WTC11 (cell line): Measurements from ENCODE around the gene ARHGAP6. TPM values are rescaled to one million over a fixed set of nuclear protein-coding genes. Genes with fewer than 3 reads are reported as not detected.

Experiments
- ATAC-seq: fragments of 200-7000 bp; cut with Tn5 transposase; 2 replicates; pipeline ENCODE4 v1.10.0; 2021; ENCODE audit warnings: mild to moderate bottlenecking, moderate library complexity
- CTCF ChIA-PET: fragments of 300-600 bp; sonication (Branson Sonifier 250); formaldehyde crosslinking; loops from one replicate; lab custom pipeline; 2021; ENCODE audit warnings: antibody characterized with exemption; lab: Charles Lee
- POLR2A ChIA-PET: fragments of 350-600 bp; sonication (Branson Sonifier 250); formaldehyde crosslinking; loops from one replicate; lab custom pipeline; 2021; ENCODE audit warnings: antibody characterized with exemption; lab: Charles Lee
- DNase-seq: peaks from one replicate; pipeline ENCODE4 v3.0.0; 2021; ENCODE audit warnings: low spot score
- H3K27ac Mint-ChIP-seq: 2 replicates; pipeline ENCODE4 v1.8.0; 2021; ENCODE audit warnings: mixed read lengths
- H3K27me3 Mint-ChIP-seq: 2 replicates; pipeline ENCODE4 v1.8.0; 2021; ENCODE audit warnings: low read depth, mild to moderate bottlenecking, moderate library complexity, mixed read lengths
- H3K36me3 Mint-ChIP-seq: 2 replicates; pipeline ENCODE4 v1.8.0; 2021; ENCODE audit warnings: mixed read lengths
- H3K4me1 Mint-ChIP-seq: 2 replicates; pipeline ENCODE4 v1.8.0; 2022; ENCODE audit warnings: mixed read lengths
- H3K4me3 Mint-ChIP-seq: 2 replicates; pipeline ENCODE4 v1.8.0; 2021; ENCODE audit warnings: mild to moderate bottlenecking, moderate library complexity, mixed read lengths
- H3K9me3 Mint-ChIP-seq: 2 replicates; pipeline ENCODE4 v1.8.0; 2021; ENCODE audit warnings: mixed read lengths
- ARID4B ChIP-seq: sonication (generic); formaldehyde crosslinking; IDR thresholded peaks from 2 replicates; pipeline ENCODE4 v1.8.0; 2023; ENCODE audit warnings: missing genetic modification reagents, mild to moderate bottlenecking, borderline replicate concordance
- CREM ChIP-seq: sonication (generic); formaldehyde crosslinking; IDR thresholded peaks from 2 replicates; pipeline ENCODE4 v1.8.1; 2022; ENCODE audit warnings: mild to moderate bottlenecking, missing genetic modification reagents, moderate library complexity
- CTCF ChIP-seq: fragments of 200-600 bp; IDR thresholded peaks from 2 replicates; pipeline ENCODE4 v1.8.0; 2022; ENCODE audit warnings: antibody characterized with exemption
- E2F4 ChIP-seq: sonication (generic); formaldehyde crosslinking; IDR thresholded peaks from 2 replicates; pipeline ENCODE4 v1.8.1; 2022; ENCODE audit warnings: low read depth, mild to moderate bottlenecking, moderate library complexity, missing genetic modification reagents, borderline replicate concordance
- ETV6 ChIP-seq: sonication (generic); formaldehyde crosslinking; IDR thresholded peaks from 2 replicates; pipeline ENCODE4 v1.8.1; 2022; ENCODE audit warnings: mild to moderate bottlenecking, missing genetic modification reagents
- GRHL2 ChIP-seq: fragments of 250-450 bp; sonication (Bioruptor Pico); IDR thresholded peaks from 2 replicates; pipeline ENCODE4 v1.8.0; 2022; ENCODE audit warnings: mild to moderate bottlenecking, moderate library complexity; ENCODE audit not compliant: insufficient replicate concordance, severe bottlenecking
- MLX ChIP-seq: sonication (generic); formaldehyde crosslinking; IDR thresholded peaks from 2 replicates; pipeline ENCODE4 v1.8.1; 2023; ENCODE audit warnings: mild to moderate bottlenecking, missing genetic modification reagents, moderate library complexity
- NFE2L1 ChIP-seq: sonication (generic); formaldehyde crosslinking; IDR thresholded peaks from 2 replicates; pipeline ENCODE4 v1.8.1; 2023; ENCODE audit warnings: missing genetic modification reagents
- NR2C2 ChIP-seq: sonication (generic); formaldehyde crosslinking; IDR thresholded peaks from 2 replicates; pipeline ENCODE4 v1.8.0; 2022; ENCODE audit warnings: mild to moderate bottlenecking, missing genetic modification reagents
- NR3C1 ChIP-seq: sonication (generic); formaldehyde crosslinking; conservative IDR thresholded peaks from 2 replicates; pipeline ENCODE4 v1.8.1; 2023; ENCODE audit warnings: low read depth, mild to moderate bottlenecking, missing genetic modification reagents
- SOX15 ChIP-seq: fragments of 250-450 bp; sonication (Bioruptor Pico); IDR thresholded peaks from 2 replicates; pipeline ENCODE4 v1.9.0; 2021; ENCODE audit warnings: mild to moderate bottlenecking
- TEAD1 ChIP-seq: sonication (generic); formaldehyde crosslinking; IDR thresholded peaks from 2 replicates; pipeline ENCODE4 v1.8.0; 2022; ENCODE audit warnings: mild to moderate bottlenecking, missing genetic modification reagents
- TEAD4 ChIP-seq: sonication (generic); formaldehyde crosslinking; IDR thresholded peaks from 2 replicates; pipeline ENCODE4 v1.8.0; 2022; ENCODE audit warnings: mild to moderate bottlenecking, missing genetic modification reagents
- ZNF263 ChIP-seq: sonication (generic); formaldehyde crosslinking; IDR thresholded peaks from 2 replicates; pipeline ENCODE4 v1.8.1; 2022; ENCODE audit warnings: low read depth, mild to moderate bottlenecking, moderate library complexity, missing genetic modification reagents
- ZNF317 ChIP-seq: sonication (generic); formaldehyde crosslinking; IDR thresholded peaks from 2 replicates; pipeline ENCODE4 v1.8.1; 2023; ENCODE audit warnings: low read depth, mild to moderate bottlenecking, moderate library complexity, missing genetic modification reagents, borderline replicate concordance
- total RNA-seq: library from RNA; stranded (reverse); gene quantifications from 3 replicates; pipeline ENCODE4 v1.2.3, GENCODE V29; 2021

Gene ARHGAP6
- total RNA-seq, 1 experiment from 2014 or later: 1.0 TPM

GRCh38 chrX:11100281-11101035 is 565.3 kb downstream of the ARHGAP6 start:
- CTCF ChIA-PET: interaction anchor here (0.6 to 1.8 kb wide), 5 partner anchors 257 to 911 kb away, joined by 3 to 9 read pairs (median 4); no protein-coding TSS in a partner anchor
- Mint-ChIP-seq H3K4me3 (no peak overlapping the region), H3K4me1 (peaks cover 7% of the 10 kb centered on the region), H3K27ac (no peak overlapping the region; the same call in 1 of the 2 replicates), H3K9me3 (no peaks in the 10 kb centered on the region), H3K27me3 (no peaks in the 10 kb centered on the region), H3K36me3 (no peaks in the 10 kb centered on the region)
- peak; percentile 15; the same call in 1 of the 2 replicates for TF ChIP-seq CTCF
- no peak for TF ChIP-seq ARID4B (CRISPR knock-in tag)
- ATAC-seq: peak; percentile 48
- POLR2A ChIA-PET: no interaction called here
- DNase-seq: peak; percentile 11

- ChIA-PET POLR2A (no interaction called here), CTCF (no interaction called here)
- no peak overlapping the region for H3K4me3 Mint-ChIP-seq
- H3K27me3 Mint-ChIP-seq: no peaks in the 10 kb centered on the region
- H3K9me3 Mint-ChIP-seq: no peaks in the 10 kb centered on the region
- no peak overlapping the region for H3K27ac Mint-ChIP-seq
- TF ChIP-seq MLX (CRISPR knock-in tag) (no peak), ZNF263 (no peak), TEAD1 (CRISPR knock-in tag) (no peak), NR3C1 (CRISPR knock-in tag) (no peak)
- DNase-seq (no peak), ATAC-seq (no peak)
- H3K36me3 Mint-ChIP-seq: no peaks in the 10 kb centered on the region
- peaks cover 7% of the 10 kb centered on the region for H3K4me1 Mint-ChIP-seq
Observed at GRCh38 chrX:11099465-11099864, 566.3 kb downstream of the ARHGAP6 start.

GRCh38 chrX:11097933-11098332 is 567.8 kb downstream of the ARHGAP6 start:
- ATAC-seq: no peak
- no peak overlapping the region for H3K4me3 Mint-ChIP-seq
- H3K27ac Mint-ChIP-seq: no peak overlapping the region
- ChIA-PET CTCF (no interaction called here), POLR2A (no interaction called here)
- no peaks in the 10 kb centered on the region for H3K36me3 Mint-ChIP-seq
- no peaks in the 10 kb centered on the region for H3K27me3 Mint-ChIP-seq
- H3K4me1 Mint-ChIP-seq: peaks cover 7% of the 10 kb centered on the region
- no peaks in the 10 kb centered on the region for H3K9me3 Mint-ChIP-seq
- DNase-seq: no peak
- no peak for TF ChIP-seq NFE2L1 (CRISPR knock-in tag)
- TF ChIP-seq SOX15 (CRISPR knock-in tag): no peak
- TF ChIP-seq TEAD4: no peak

GRCh38 chrX:11089802-11090201 is 575.9 kb downstream of the ARHGAP6 start:
- ChIA-PET POLR2A (no interaction called here), CTCF (no interaction called here)
- no peak for TF ChIP-seq TEAD1 (CRISPR knock-in tag)
- no peak for TF ChIP-seq GRHL2 (CRISPR knock-in tag)
- no peak for TF ChIP-seq NR3C1 (CRISPR knock-in tag)
- TF ChIP-seq ZNF317 (CRISPR knock-in tag): peak; percentile 77; the same call in 1 of the 2 replicates
- TF ChIP-seq ETV6 (CRISPR knock-in tag): no peak
- TF ChIP-seq NR2C2 (CRISPR knock-in tag): no peak
- no peak for TF ChIP-seq CREM (CRISPR knock-in tag)
- no peak for TF ChIP-seq E2F4 (CRISPR knock-in tag)
- DNase-seq (no peak), ATAC-seq (no peak)
- Mint-ChIP-seq H3K27me3 (no peaks in the 10 kb centered on the region; the same call in 1 of the 2 replicates), H3K27ac (no peak overlapping the region), H3K9me3 (peaks cover 31% of the 10 kb centered on the region), H3K36me3 (peaks cover 13% of the 10 kb centered on the region), H3K4me1 (no peaks in the 10 kb centered on the region), H3K4me3 (no peak overlapping the region)
